ENCODE measurements around the gene HOXB9. TPM values are rescaled to one million over a fixed set of nuclear protein-coding genes. Genes with fewer than 3 reads are reported as not detected.

Gene HOXB9
- total RNA-seq, 2 experiments from 2014 or later: not detected

DNA sequence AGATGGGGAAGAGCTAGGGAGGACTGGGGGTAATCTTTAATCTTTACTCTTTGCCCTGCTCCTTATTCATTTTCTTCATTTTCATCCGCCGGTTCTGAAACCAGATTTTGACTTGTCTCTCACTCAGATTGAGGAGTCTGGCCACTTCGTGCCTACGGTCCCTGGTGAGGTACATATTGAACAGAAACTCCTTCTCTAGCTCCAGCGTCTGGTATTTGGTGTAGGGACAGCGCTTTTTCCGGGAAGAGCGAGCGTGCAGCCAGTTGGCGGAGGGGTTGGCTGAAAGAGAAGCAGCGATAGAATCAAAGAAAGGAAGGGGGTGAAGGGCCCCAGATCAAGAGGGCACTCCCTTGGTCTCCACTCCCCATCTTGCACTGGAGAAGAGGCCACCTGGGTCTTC, 3.3 kb downstream of the HOXB9 start:
- intact Hi-C loops (cut with micrococcal nuclease; ENCODE audit: unreplicated experiment): no loop called here
- TF ChIP-seq, protein P1, sequence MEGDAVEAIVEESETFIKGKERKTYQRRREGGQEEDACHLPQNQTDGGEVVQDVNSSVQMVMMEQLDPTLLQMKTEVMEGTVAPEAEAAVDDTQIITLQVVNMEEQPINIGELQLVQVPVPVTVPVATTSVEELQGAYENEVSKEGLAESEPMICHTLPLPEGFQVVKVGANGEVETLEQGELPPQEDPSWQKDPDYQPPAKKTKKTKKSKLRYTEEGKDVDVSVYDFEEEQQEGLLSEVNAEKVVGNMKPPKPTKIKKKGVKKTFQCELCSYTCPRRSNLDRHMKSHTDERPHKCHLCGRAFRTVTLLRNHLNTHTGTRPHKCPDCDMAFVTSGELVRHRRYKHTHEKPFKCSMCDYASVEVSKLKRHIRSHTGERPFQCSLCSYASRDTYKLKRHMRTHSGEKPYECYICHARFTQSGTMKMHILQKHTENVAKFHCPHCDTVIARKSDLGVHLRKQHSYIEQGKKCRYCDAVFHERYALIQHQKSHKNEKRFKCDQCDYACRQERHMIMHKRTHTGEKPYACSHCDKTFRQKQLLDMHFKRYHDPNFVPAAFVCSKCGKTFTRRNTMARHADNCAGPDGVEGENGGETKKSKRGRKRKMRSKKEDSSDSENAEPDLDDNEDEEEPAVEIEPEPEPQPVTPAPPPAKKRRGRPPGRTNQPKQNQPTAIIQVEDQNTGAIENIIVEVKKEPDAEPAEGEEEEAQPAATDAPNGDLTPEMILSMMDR (conservative IDR thresholded peaks at IDR 0.05; ENCODE audit: low read length): no peak
- no peak for TF ChIP-seq EZH2phosphoT487 (IDR thresholded peaks at IDR 0.05; ENCODE audit: borderline replicate concordance, low read depth, low read length)
- Histone ChIP-seq H3K4me2 (ENCODE audit: low read length) (no peak overlapping the region), H3K27ac (ENCODE audit: low read depth, low read length, poor library complexity, severe bottlenecking) (no peak overlapping the region), H3K9me3 (ENCODE audit: low read length) (no peaks in the 10 kb centered on the region), H3K4me1 (ENCODE audit: insufficient read depth, low read length, poor library complexity, severe bottlenecking) (no peaks in the 10 kb centered on the region), H3K4me3 (ENCODE audit: low read depth, low read length, poor library complexity, severe bottlenecking) (no peak overlapping the region), H3K79me2 (ENCODE audit: insufficient read depth, low read depth, low read length) (no peaks in the 10 kb centered on the region), H4K20me1 (ENCODE audit: insufficient read depth, low read length) (no peaks in the 10 kb centered on the region), H2AFZ (ENCODE audit: low read length) (no peak overlapping the region), H3K36me3 (ENCODE audit: insufficient read depth, low read length) (no peaks in the 10 kb centered on the region), H3K9me2 (ENCODE audit: insufficient read depth, low read length) (no peaks in the 10 kb centered on the region)
- BruUV-seq (replicated peaks): no TSS peak
- CTCF ChIA-PET (ENCODE audit: unreplicated experiment): interaction anchor here (1.2 kb wide), 1 partner anchor 14 kb away, joined by 3 read pairs; no protein-coding TSS in a partner anchor
- no peak for DNase-seq (ENCODE audit: low spot score)
- POLR2A ChIA-PET: no interaction called here

DNA sequence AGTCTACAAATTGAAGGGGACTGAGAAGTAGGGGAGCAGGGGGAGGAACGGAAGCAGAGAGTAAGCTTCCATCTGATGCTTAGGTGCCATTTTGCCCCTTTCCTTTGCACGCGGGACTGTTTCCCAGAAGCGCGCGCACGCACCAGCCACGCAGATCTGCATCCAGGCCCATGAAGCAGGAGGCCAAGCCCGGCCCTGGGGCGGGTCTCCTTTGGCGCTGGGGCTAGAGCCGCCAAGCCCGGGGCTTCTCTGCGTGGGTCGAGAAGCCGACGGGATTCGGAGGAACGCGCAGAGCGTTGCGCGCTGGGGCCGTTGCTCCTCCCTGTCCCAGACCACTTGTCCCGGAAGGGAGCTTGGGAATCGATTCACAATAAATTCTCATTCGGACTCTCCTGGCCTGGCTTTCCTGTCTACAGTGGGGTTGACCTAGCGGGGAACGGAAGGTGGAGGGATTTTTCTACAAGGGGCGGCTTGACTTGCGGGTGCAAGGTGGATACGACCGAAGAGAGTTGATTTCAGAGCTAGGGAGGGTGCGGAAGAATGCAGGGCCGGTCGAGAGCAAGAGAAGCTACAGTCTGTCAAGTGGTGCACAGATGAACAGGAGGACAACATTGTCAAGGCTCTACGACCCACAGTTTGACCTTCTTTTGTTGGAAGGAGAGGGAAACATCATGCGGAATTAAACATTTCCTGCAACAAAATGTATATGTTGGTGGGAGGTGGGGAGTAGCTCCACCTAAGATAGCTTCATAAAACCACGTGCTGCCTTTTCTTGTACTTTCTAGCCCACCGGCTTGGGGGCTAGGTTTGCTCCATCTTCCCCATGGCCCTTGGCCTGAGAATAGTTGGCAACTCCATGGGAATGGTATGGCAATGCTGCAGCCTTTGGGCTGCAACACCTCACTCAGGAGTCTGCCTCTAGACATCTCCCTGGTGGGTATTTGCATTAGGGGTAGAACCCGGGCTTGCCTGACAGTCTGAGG, 4.5 kb downstream of the HOXB9 start:
- no TSS peak for BruUV-seq (replicated peaks)
- CTCF ChIA-PET (ENCODE audit: unreplicated experiment): no interaction called here
- intact Hi-C loops (cut with micrococcal nuclease; ENCODE audit: unreplicated experiment): no loop called here
- TF ChIP-seq EZH2phosphoT487 (IDR thresholded peaks at IDR 0.05; ENCODE audit: borderline replicate concordance, low read depth, low read length): no peak
- TF ChIP-seq, protein P1 (conservative IDR thresholded peaks at IDR 0.05; ENCODE audit: low read length): no peak
- Histone ChIP-seq H3K9me2 (ENCODE audit: insufficient read depth, low read length) (no peaks in the 10 kb centered on the region), H4K20me1 (ENCODE audit: insufficient read depth, low read length) (no peaks in the 10 kb centered on the region), H3K27ac (ENCODE audit: low read depth, low read length, poor library complexity, severe bottlenecking) (no peak overlapping the region), H2AFZ (ENCODE audit: low read length) (no peak overlapping the region), H3K4me3 (ENCODE audit: low read depth, low read length, poor library complexity, severe bottlenecking) (no peak overlapping the region), H3K79me2 (ENCODE audit: insufficient read depth, low read depth, low read length) (no peaks in the 10 kb centered on the region), H3K4me2 (ENCODE audit: low read length) (no peak overlapping the region), H3K4me1 (ENCODE audit: insufficient read depth, low read length, poor library complexity, severe bottlenecking) (no peaks in the 10 kb centered on the region), H3K36me3 (ENCODE audit: insufficient read depth, low read length) (no peaks in the 10 kb centered on the region), H3K9me3 (ENCODE audit: low read length) (no peaks in the 10 kb centered on the region)
- DNase-seq (ENCODE audit: low spot score): no peak
- POLR2A ChIA-PET: interaction anchor here (0.6 kb wide), 2 partner anchors 230 to 276 kb away, joined by 3 read pairs; no protein-coding TSS in a partner anchor
